ENCODE measurements around the gene ZNF581.

ZNF581 gene, protein sequence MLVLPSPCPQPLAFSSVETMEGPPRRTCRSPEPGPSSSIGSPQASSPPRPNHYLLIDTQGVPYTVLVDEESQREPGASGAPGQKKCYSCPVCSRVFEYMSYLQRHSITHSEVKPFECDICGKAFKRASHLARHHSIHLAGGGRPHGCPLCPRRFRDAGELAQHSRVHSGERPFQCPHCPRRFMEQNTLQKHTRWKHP

DNA sequence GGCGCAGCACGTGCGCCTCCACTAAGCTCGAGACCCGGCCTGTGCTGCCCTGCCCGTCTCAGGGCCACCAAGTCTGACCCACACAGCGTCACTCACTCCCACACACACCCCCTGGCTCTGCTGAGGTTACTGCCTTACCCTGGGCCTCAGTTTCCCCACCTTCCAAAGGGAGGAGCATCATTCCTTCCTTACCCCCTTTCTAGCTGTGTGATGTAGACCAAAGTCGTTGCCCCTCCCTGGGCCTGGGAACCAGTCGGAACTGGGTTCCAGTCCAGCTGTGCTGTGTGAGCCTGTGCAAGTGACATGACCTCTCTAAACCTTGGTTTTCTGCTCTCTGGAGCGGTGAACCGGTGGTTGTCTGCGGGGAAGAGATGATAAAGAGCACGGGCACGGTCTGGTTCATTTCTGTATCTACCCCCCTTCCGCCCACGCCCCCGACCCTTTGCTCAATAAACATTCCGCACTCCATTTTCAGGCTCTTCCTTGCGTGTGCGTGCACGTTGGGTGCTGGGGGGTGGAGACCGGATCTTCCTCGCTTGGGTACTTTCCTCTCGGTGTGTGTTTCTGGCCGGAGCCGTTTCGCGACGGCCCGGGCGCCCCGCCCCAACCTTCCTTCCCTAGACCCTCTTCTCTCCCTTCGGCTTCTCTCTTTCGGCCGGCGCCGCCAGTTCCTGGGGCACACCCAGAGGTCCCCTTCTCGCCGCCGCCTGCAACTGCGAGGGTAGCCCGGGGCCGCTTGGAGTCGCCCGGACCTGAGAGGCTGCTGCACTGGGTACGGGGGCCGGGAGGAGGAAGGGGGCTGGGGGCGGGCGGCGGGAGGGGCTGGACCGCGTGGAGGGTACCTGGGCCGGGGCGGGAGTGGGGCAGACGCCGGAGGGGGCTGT, at the start of gene ZNF581:
TSS of gene ZNF581 (plus strand) at position 647 of the 884 bp plus-strand sequence. CDS start 923 bp downstream, outside the sequence.
- Histone ChIP-seq H3K27me3 (ENCODE audit: insufficient read depth, low read depth, severe bottlenecking) (no peaks in the 10 kb centered on the region), H3K4me3 (ENCODE audit: low read depth, low read length) (peak within 1 kb of the TSS; percentile 86), H3K36me3 (peaks cover 21% of the 10 kb centered on the region), H3K9me3 (ENCODE audit: severe bottlenecking) (no peaks in the 10 kb centered on the region), H3K27ac (peak within 1 kb of the TSS; percentile 71)
- peak; percentile 69 for DNase-seq
- TF ChIP-seq, protein P1, sequence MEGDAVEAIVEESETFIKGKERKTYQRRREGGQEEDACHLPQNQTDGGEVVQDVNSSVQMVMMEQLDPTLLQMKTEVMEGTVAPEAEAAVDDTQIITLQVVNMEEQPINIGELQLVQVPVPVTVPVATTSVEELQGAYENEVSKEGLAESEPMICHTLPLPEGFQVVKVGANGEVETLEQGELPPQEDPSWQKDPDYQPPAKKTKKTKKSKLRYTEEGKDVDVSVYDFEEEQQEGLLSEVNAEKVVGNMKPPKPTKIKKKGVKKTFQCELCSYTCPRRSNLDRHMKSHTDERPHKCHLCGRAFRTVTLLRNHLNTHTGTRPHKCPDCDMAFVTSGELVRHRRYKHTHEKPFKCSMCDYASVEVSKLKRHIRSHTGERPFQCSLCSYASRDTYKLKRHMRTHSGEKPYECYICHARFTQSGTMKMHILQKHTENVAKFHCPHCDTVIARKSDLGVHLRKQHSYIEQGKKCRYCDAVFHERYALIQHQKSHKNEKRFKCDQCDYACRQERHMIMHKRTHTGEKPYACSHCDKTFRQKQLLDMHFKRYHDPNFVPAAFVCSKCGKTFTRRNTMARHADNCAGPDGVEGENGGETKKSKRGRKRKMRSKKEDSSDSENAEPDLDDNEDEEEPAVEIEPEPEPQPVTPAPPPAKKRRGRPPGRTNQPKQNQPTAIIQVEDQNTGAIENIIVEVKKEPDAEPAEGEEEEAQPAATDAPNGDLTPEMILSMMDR (IDR thresholded peaks at IDR 0.05; ENCODE audit: low read depth, low read length), result no peak

DNA sequence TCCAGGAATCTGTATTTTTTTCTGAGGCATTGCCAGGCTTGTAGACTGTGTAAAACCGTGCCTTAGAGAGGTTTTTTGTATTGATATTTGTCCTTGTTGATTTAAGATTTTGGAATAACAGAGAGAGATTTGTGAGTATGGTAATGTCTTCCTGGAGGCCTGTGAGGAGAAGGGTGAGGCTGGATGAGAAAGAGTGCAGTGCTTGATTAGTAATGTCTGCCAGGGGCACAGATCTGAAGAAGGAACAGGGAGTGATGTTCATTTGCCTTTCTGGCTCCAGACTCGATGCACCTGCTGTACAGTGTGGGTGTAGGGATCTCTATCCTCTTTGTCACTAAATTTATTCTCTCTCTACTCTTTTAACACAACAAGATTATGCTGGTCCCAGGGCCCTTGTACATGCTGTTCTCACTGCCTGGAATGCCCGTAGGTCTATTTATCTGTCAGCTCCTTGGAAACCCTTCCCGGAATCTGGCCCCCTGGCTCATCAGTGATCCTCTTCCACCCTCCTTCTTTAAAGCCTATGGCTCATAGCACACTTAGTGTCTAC, 48.4 kb upstream of the ZNF581 start:
- Histone ChIP-seq H3K27ac (no peak overlapping the region), H3K36me3 (peaks cover 50% of the 10 kb centered on the region), H3K4me3 (ENCODE audit: low read depth, low read length) (no peak overlapping the region), H3K9me3 (ENCODE audit: severe bottlenecking) (no peaks in the 10 kb centered on the region), H3K27me3 (ENCODE audit: insufficient read depth, low read depth, severe bottlenecking) (no peaks in the 10 kb centered on the region)
- DNase-seq, result no peak
- TF ChIP-seq, protein P1 (IDR thresholded peaks at IDR 0.05; ENCODE audit: low read depth, low read length), result no peak

DNA sequence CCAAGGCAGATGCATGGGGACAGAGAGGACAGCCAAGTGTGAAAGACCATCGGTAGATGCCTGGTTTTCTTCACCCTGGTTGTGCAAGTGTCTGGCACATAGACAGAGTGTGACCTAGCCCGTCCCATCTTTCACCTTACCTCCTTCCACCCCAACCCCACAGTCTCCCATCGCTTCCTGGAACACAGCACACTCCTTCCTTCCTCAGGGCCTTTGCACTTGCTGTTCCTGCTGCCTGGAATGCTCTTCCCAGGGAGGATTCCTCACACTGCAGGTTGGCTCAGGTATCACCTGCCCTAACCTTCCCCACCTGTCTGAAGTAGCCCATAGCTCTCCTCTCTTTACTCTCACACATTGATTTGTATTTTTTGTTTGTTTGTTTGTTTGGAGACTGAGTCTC, 47.1 kb upstream of the ZNF581 start:
- TF ChIP-seq, protein P1 (IDR thresholded peaks at IDR 0.05; ENCODE audit: low read depth, low read length), result no peak
- Histone ChIP-seq H3K36me3 (peaks cover 50% of the 10 kb centered on the region), H3K4me3 (ENCODE audit: low read depth, low read length) (no peak overlapping the region), H3K27me3 (ENCODE audit: insufficient read depth, low read depth, severe bottlenecking) (no peaks in the 10 kb centered on the region), H3K27ac (no peak overlapping the region), H3K9me3 (ENCODE audit: severe bottlenecking) (no peaks in the 10 kb centered on the region)
- DNase-seq, result no peak

DNA sequence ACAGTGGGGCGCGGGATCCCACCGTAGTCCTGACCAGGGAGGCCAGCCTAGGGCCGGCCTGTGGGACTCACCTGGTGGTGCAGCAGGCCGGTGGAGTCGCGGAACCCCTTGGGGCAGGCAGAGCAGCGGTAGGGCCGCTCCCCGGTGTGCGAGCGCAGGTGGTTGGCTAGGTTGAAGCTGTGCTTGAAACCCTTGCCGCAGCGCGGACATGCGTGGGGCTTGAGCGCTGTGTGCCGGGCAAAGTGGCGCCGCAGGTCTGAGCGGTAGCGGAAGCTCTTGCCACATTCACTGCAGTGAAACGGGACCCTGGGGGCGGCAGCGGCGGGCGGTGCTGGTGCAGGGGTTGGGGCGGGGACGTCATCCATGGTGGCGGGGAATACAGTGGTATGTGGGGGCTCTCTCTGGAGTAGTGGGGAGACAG, 45.9 kb upstream of the ZNF581 start:
- TF ChIP-seq, protein P1 (IDR thresholded peaks at IDR 0.05; ENCODE audit: low read depth, low read length), result no peak
- peaks cover 42% of the 10 kb centered on the region for H3K36me3 ChIP-seq
- H3K27ac ChIP-seq, result no peak overlapping the region
- H3K27me3 ChIP-seq (ENCODE audit: insufficient read depth, low read depth, severe bottlenecking), result no peaks in the 10 kb centered on the region
- no peak overlapping the region for H3K4me3 ChIP-seq (ENCODE audit: low read depth, low read length)
- H3K9me3 ChIP-seq (ENCODE audit: severe bottlenecking), result no peaks in the 10 kb centered on the region
- DNase-seq, result no peak

DNA sequence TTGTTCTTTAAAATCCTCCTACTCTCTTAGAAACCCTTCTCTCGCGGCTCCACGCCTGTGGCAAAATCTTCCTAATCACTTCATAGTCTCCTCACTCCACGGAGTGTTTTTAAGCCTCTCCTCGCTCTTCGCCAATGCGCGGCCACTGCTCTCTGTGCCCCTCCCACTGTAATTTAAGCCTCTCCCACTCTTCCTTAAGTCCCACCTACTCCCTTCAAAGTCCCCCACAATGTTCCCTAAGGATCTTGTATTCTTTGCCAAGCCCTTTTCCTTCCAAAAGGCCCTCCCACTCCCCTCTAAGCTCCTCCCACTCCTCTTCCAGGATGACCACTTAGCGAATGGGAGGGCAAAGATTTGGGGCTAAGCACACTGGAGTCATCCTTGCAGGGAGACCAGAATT, 45.4 kb upstream of the ZNF581 start:
- no peak for DNase-seq
- no peaks in the 10 kb centered on the region for H3K9me3 ChIP-seq (ENCODE audit: severe bottlenecking)
- H3K4me3 ChIP-seq (ENCODE audit: low read depth, low read length), result no peak overlapping the region
- H3K36me3 ChIP-seq, result peaks cover 40% of the 10 kb centered on the region
- H3K27ac ChIP-seq, result no peak overlapping the region
- TF ChIP-seq, protein P1 (IDR thresholded peaks at IDR 0.05; ENCODE audit: low read depth, low read length), result no peak
- no peaks in the 10 kb centered on the region for H3K27me3 ChIP-seq (ENCODE audit: insufficient read depth, low read depth, severe bottlenecking)

Measured in WERI-Rb-1 (cell line).